Bronchial epithelial cell (primary cell): Measurements from ENCODE around the gene TSG101. TPM values are rescaled to one million over a fixed set of nuclear protein-coding genes. Genes with fewer than 3 reads are reported as not detected.

ENCODE experiments used
- DNase-seq: peaks from one replicate; pipeline ENCODE4 v3.0.0-alpha.2; 2010; ENCODE audit warnings: low read depth
- FAIRE-seq: peaks from 2 replicates; lab custom pipeline; 2011; peaks lifted over from hg19 to GRCh38; lab: Jason Lieb, UNC
- H3K27me3 ChIP-seq: 2 replicates; pipeline ENCODE4 v1.5.1; 2011; ENCODE audit warnings: low read length; ENCODE audit not compliant: control insufficient read depth, insufficient read depth
- H3K36me3 ChIP-seq: 2 replicates; pipeline ENCODE4 v1.5.1; 2011; ENCODE audit warnings: low read length; ENCODE audit not compliant: control insufficient read depth, insufficient read depth
- H3K4me3 ChIP-seq: 2 replicates; pipeline ENCODE4 v1.5.1; 2011; ENCODE audit warnings: mild to moderate bottlenecking, low read depth, low read length, control low read depth
- CTCF ChIP-seq: IDR thresholded peaks from 2 replicates; pipeline ENCODE4 v1.5.1; 2011; ENCODE audit warnings: mild to moderate bottlenecking, moderate library complexity, low read length, control low read depth, inconsistent platforms; ENCODE audit not compliant: insufficient read depth, severe bottlenecking
- total RNA-seq: library from RNA; depleted of rRNA; stranded (reverse); fragments of >200 nt; gene quantifications from 2 replicates; pipeline ENCODE4 v1.2.1, GENCODE V29; 2014

Gene TSG101
- total RNA-seq, 1 donor from 2014 or later: 71.1 TPM

GRCh38 chr11:18563090-18563730 lies 36.5 kb upstream of the TSG101 start:
- Histone ChIP-seq H3K27me3 (no peaks in the 10 kb centered on the region), H3K36me3 (peaks cover 5% of the 10 kb centered on the region), H3K4me3 (no peak overlapping the region)
- FAIRE-seq (no peak), DNase-seq (no peak)
- TF ChIP-seq CTCF: no peak

- Histone ChIP-seq H3K4me3 (no peak overlapping the region), H3K27me3 (no peaks in the 10 kb centered on the region), H3K36me3 (peaks cover 4% of the 10 kb centered on the region)
- DNase-seq: no peak
- no peak for TF ChIP-seq CTCF
- FAIRE-seq: no peak
Measured at GRCh38 chr11:18548001-18548400, 21.3 kb upstream of the TSG101 start.

GRCh38 chr11:18540207-18541009 lies 13.7 kb upstream of the TSG101 start:
- no peak for FAIRE-seq
- Histone ChIP-seq H3K4me3 (no peak overlapping the region), H3K36me3 (peaks cover 4% of the 10 kb centered on the region), H3K27me3 (no peaks in the 10 kb centered on the region)
- peak; percentile 46 for DNase-seq
- TF ChIP-seq CTCF: peak; percentile 30

GRCh38 chr11:18536209-18536608 lies 9.5 kb upstream of the TSG101 start:
- Histone ChIP-seq H3K4me3 (no peak overlapping the region), H3K36me3 (peaks cover 3% of the 10 kb centered on the region), H3K27me3 (no peaks in the 10 kb centered on the region)
- DNase-seq (no peak), FAIRE-seq (no peak)
- no peak for TF ChIP-seq CTCF

- H3K4me3 ChIP-seq: no peak overlapping the region
- no peak for DNase-seq
Measured at GRCh38 chr11:18534245-18534644, 7.5 kb upstream of the TSG101 start.

More at GRCh38 chr11:18534245-18534644, 7.5 kb upstream of the TSG101 start:
- H3K27me3 ChIP-seq: no peaks in the 10 kb centered on the region
- no peak for FAIRE-seq
- TF ChIP-seq CTCF: no peak
- no peaks in the 10 kb centered on the region for H3K36me3 ChIP-seq
